Peyer's patch (tissue), 4 donors: ENCODE measurements around the gene MYOT.

Source experiments
- CTCF ChIP-seq, 6 experiments: fragments of 450-650 bp in 4 of 6; fragments of 200-600 bp in 2 of 6; sonication (generic) in 1 of 6; IDR thresholded peaks; one replicate each; pipeline ENCODE4 v1.5.1; 2017 to 2019; ENCODE audit warnings: antibody characterized with exemption in 6 of 6, mild to moderate bottlenecking in 3 of 6, moderate library complexity in 1 of 6
- POLR2A ChIP-seq, 2 donors: fragments of 450-650 bp; IDR thresholded peaks; one replicate each; pipeline ENCODE4 v1.5.1; 2017; ENCODE audit warnings: antibody characterized with exemption in 2 of 2, mild to moderate bottlenecking in 2 of 2, moderate library complexity in 2 of 2

- TF ChIP-seq CTCF (IDR thresholded peaks at IDR 0.05) (no peak), POLR2A (IDR thresholded peaks at IDR 0.05) (no peak)
Measured at GRCh38 chr5:137896560-137896959, 28.9 kb downstream of the MYOT start.
